ENCODE data around the gene PYGB. TPM values are rescaled to one million over a fixed set of nuclear protein-coding genes. Genes with fewer than 3 reads are reported as not detected.
"Not testable (repeated sequence)": the region's sequence is repeated elsewhere in the genome, so short reads cannot be mapped to it uniquely, and the experiment has no call there.

The PYGB gene
- total RNA-seq, 1 experiment from 2014 or later, result 192 TPM

GRCh38 chr20:25318471-25319240, 70.8 kb downstream of the PYGB start:
- H3K4me3 ChIP-seq, result no peak overlapping the region
- no peaks in the 10 kb centered on the region for H3K27me3 ChIP-seq (replicated peaks)
- DNase-seq (ENCODE audit: low read depth in 1 of 2, low spot score in 2 of 2), result no peak
- H3K36me3 ChIP-seq, result peaks cover 57% of the 10 kb centered on the region
- no peak overlapping the region for H3K27ac ChIP-seq
- peaks cover 19% of the 10 kb centered on the region for H3K4me1 ChIP-seq (replicated peaks)
- H3K9me3 ChIP-seq (replicated peaks), result no peaks in the 10 kb centered on the region

GRCh38 chr20:25319241-25320034, 71.6 kb downstream of the PYGB start:
- Histone ChIP-seq H3K27me3 (replicated peaks) (no peaks in the 10 kb centered on the region), H3K4me1 (replicated peaks) (peaks cover 11% of the 10 kb centered on the region), H3K4me3 (no peak overlapping the region), H3K27ac (no peak overlapping the region), H3K9me3 (replicated peaks) (no peaks in the 10 kb centered on the region), H3K36me3 (peaks cover 57% of the 10 kb centered on the region)
- no peak for DNase-seq (ENCODE audit: low read depth in 1 of 2, low spot score in 2 of 2)

GRCh38 chr20:25320035-25320800, 72.3 kb downstream of the PYGB start:
- Histone ChIP-seq H3K36me3 (peaks cover 52% of the 10 kb centered on the region), H3K27ac (no peak overlapping the region), H3K4me1 (replicated peaks) (peaks cover 3% of the 10 kb centered on the region; the same call in 1 of the 2 replicates), H3K9me3 (replicated peaks) (no peaks in the 10 kb centered on the region), H3K4me3 (no peak overlapping the region), H3K27me3 (replicated peaks) (no peaks in the 10 kb centered on the region)
- no peak for DNase-seq (ENCODE audit: low read depth in 1 of 2, low spot score in 2 of 2)

- no peak for DNase-seq (ENCODE audit: low read depth in 1 of 2, low spot score in 2 of 2)
- H3K27ac ChIP-seq, result no peak overlapping the region
- no peaks in the 10 kb centered on the region for H3K9me3 ChIP-seq (replicated peaks)
- H3K36me3 ChIP-seq, result peaks cover 57% of the 10 kb centered on the region
- no peaks in the 10 kb centered on the region for H3K27me3 ChIP-seq (replicated peaks)
- no peak overlapping the region for H3K4me3 ChIP-seq
- no peaks in the 10 kb centered on the region for H3K4me1 ChIP-seq (replicated peaks)
Observed at GRCh38 chr20:25321262-25321831, 73.5 kb downstream of the PYGB start.

- H3K4me1 ChIP-seq (replicated peaks), result no peaks in the 10 kb centered on the region
- no peaks in the 10 kb centered on the region for H3K9me3 ChIP-seq (replicated peaks)
- H3K27ac ChIP-seq, result no peak overlapping the region
- peaks cover 50% of the 10 kb centered on the region for H3K36me3 ChIP-seq
- no peak overlapping the region for H3K4me3 ChIP-seq
- no peaks in the 10 kb centered on the region for H3K27me3 ChIP-seq (replicated peaks)
- no peak for DNase-seq (ENCODE audit: low read depth in 1 of 2, low spot score in 2 of 2)
Observed at GRCh38 chr20:25321991-25322390, 74.1 kb downstream of the PYGB start.

GRCh38 chr20:25323496-25324246, 75.8 kb downstream of the PYGB start:
- no peaks in the 10 kb centered on the region for H3K9me3 ChIP-seq (replicated peaks)
- H3K27ac ChIP-seq, result no peak overlapping the region
- peaks cover 39% of the 10 kb centered on the region for H3K36me3 ChIP-seq
- no peak for DNase-seq (ENCODE audit: low read depth in 1 of 2, low spot score in 2 of 2)
- no peak overlapping the region for H3K4me3 ChIP-seq
- no peaks in the 10 kb centered on the region for H3K4me1 ChIP-seq (replicated peaks)
- no peaks in the 10 kb centered on the region for H3K27me3 ChIP-seq (replicated peaks)

GRCh38 chr20:25324412-25324811, 76.5 kb downstream of the PYGB start:
- H3K4me3 ChIP-seq, result no peak overlapping the region
- no peaks in the 10 kb centered on the region for H3K4me1 ChIP-seq (replicated peaks)
- no peak overlapping the region for H3K27ac ChIP-seq
- no peak for DNase-seq (ENCODE audit: low read depth in 1 of 2, low spot score in 2 of 2)
- H3K9me3 ChIP-seq (replicated peaks), result no peaks in the 10 kb centered on the region
- H3K27me3 ChIP-seq (replicated peaks), result no peaks in the 10 kb centered on the region
- peaks cover 44% of the 10 kb centered on the region for H3K36me3 ChIP-seq

GRCh38 chr20:25325073-25325472, 77.2 kb downstream of the PYGB start:
- Histone ChIP-seq H3K4me3 (no peak overlapping the region), H3K27me3 (replicated peaks) (no peaks in the 10 kb centered on the region), H3K4me1 (replicated peaks) (no peaks in the 10 kb centered on the region), H3K27ac (no peak overlapping the region), H3K36me3 (peaks cover 45% of the 10 kb centered on the region), H3K9me3 (replicated peaks) (no peaks in the 10 kb centered on the region)
- no peak for DNase-seq (ENCODE audit: low read depth in 1 of 2, low spot score in 2 of 2)

- Histone ChIP-seq H3K4me1 (replicated peaks) (no peaks in the 10 kb centered on the region), H3K4me3 (no peak overlapping the region), H3K9me3 (replicated peaks) (no peaks in the 10 kb centered on the region), H3K36me3 (peaks cover 36% of the 10 kb centered on the region), H3K27ac (no peak overlapping the region), H3K27me3 (replicated peaks) (no peaks in the 10 kb centered on the region)
- no peak for DNase-seq (ENCODE audit: low read depth in 1 of 2, low spot score in 2 of 2)
Observed at GRCh38 chr20:25325997-25326396, 78.1 kb downstream of the PYGB start.

GRCh38 chr20:25327521-25328235, 79.8 kb downstream of the PYGB start:
- no peak for DNase-seq (ENCODE audit: low read depth in 1 of 2, low spot score in 2 of 2)
- H3K4me1 ChIP-seq (replicated peaks), result no peaks in the 10 kb centered on the region
- H3K4me3 ChIP-seq, result no peak overlapping the region
- peaks cover 24% of the 10 kb centered on the region for H3K36me3 ChIP-seq
- no peaks in the 10 kb centered on the region for H3K9me3 ChIP-seq (replicated peaks)
- H3K27me3 ChIP-seq (replicated peaks), result no peaks in the 10 kb centered on the region
- H3K27ac ChIP-seq, result no peak overlapping the region

- no peak overlapping the region for H3K27ac ChIP-seq
- H3K36me3 ChIP-seq, result peaks cover 14% of the 10 kb centered on the region
- no peaks in the 10 kb centered on the region for H3K9me3 ChIP-seq (replicated peaks)
- H3K27me3 ChIP-seq (replicated peaks), result no peaks in the 10 kb centered on the region
- DNase-seq (ENCODE audit: low read depth in 1 of 2, low spot score in 2 of 2), result no peak
- H3K4me3 ChIP-seq, result no peak overlapping the region
- H3K4me1 ChIP-seq (replicated peaks), result no peaks in the 10 kb centered on the region
Observed at GRCh38 chr20:25328954-25329498, 81.1 kb downstream of the PYGB start.

GRCh38 chr20:25334972-25335371, 87.1 kb downstream of the PYGB start:
- not testable (repeated sequence) for H3K4me3 ChIP-seq; H3K27me3 ChIP-seq (replicated peaks); DNase-seq (ENCODE audit: low read depth in 1 of 2, low spot score in 2 of 2); H3K9me3 ChIP-seq (replicated peaks); H3K27ac ChIP-seq; H3K4me1 ChIP-seq (replicated peaks)
- peaks cover 24% of the 10 kb centered on the region for H3K36me3 ChIP-seq

Data from SJSA1 (cell line).